ENCODE data around the gene ABHD4.

GRCh38 chr14:22593189-22593588 lies 4.9 kb upstream of the ABHD4 start:
- no peak for TF ChIP-seq CTCF (IDR thresholded peaks at IDR 0.05; ENCODE audit: low read depth, low read length)
- TF ChIP-seq EZH2phosphoT487 (IDR thresholded peaks at IDR 0.05; ENCODE audit: low read depth): no peak

Measured in OCI-LY3 (cell line).